GM13976 (cell line): ENCODE measurements around the gene SLC13A2.

Source experiments
- DNase-seq: peaks from one replicate; pipeline ENCODE4 v3.0.0; 2012; ENCODE audit warnings: low spot score
- in situ Hi-C: fragments of 300-500 bp; cut with MboI; formaldehyde crosslinking; loops from one replicate; pipeline ENCODE4 v1.12.0; 2022; ENCODE audit warnings: low sequenced_read_pairs, mixed read lengths, inconsistent platforms; ENCODE audit not compliant: unreplicated experiment
- TF ChIP-seq, protein P1 (sequence below): IDR thresholded peaks from 2 replicates; pipeline ENCODE4 v1.5.1; 2012; ENCODE audit warnings: borderline replicate concordance, mild to moderate bottlenecking; ENCODE audit not compliant: insufficient read depth; ENCODE audit errors: extremely low read depth, missing control alignments, control extremely low read depth

The SLC13A2 gene

DNA sequence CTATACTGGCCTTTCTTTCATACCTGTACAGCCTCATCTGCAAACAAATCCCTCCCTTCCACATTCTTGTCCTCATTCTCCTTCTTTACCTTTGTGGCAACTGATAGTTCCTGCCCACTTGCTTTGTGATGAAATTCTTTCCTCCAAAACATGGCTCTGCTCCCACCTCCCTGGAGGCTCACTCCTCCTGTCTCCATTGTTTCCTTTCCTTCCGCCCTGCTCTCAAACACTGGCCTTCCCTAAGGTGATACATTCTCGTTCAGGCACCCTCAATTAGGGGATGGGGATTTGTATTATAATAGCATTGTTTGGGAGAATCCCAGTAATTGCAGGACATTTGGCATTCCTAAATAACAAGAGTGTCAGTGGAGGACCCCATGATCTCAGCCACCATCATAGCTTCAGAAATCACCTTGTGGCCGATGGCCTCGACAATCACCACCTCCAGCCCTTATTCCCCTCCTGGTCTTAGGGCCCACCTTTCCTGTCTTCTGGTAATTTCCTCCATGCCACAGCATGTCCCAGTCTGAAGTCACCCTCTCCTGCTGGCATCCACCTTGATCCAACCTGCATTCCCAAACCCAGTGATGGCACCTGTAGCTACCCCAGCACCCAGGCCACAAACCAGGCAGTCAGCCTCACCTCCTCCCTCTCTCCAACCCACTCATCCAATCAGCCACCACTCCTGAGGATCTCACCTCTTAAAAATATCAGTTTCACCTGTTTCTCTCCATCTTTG, 71.1 kb downstream of the SLC13A2 start:
- in situ Hi-C loops, result loop anchor here (10.0 kb wide), 1 partner anchor 50 kb away; no protein-coding TSS in a partner anchor
- no peak for DNase-seq
- TF ChIP-seq, protein P1, sequence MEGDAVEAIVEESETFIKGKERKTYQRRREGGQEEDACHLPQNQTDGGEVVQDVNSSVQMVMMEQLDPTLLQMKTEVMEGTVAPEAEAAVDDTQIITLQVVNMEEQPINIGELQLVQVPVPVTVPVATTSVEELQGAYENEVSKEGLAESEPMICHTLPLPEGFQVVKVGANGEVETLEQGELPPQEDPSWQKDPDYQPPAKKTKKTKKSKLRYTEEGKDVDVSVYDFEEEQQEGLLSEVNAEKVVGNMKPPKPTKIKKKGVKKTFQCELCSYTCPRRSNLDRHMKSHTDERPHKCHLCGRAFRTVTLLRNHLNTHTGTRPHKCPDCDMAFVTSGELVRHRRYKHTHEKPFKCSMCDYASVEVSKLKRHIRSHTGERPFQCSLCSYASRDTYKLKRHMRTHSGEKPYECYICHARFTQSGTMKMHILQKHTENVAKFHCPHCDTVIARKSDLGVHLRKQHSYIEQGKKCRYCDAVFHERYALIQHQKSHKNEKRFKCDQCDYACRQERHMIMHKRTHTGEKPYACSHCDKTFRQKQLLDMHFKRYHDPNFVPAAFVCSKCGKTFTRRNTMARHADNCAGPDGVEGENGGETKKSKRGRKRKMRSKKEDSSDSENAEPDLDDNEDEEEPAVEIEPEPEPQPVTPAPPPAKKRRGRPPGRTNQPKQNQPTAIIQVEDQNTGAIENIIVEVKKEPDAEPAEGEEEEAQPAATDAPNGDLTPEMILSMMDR, result no peak

DNA sequence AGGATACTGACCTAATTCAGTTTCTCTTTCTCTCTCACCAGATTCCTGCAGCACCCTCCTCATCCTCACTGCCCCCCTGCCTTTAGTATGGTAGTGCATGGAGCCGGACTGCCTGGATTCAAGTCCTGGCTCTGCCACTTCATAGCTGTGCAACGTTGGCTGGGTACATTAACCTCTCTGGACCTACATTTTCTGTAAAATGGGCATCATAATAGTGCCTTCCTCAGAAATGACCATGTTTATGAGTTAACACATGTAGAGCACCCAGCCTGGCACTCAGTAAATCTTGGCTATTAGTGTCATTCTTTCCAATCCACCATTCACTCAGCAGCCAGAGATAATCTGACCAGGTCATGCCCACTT, 71.7 kb downstream of the SLC13A2 start:
- TF ChIP-seq, protein P1, result no peak
- in situ Hi-C loops, result loop anchor here (10.0 kb wide), 1 partner anchor 50 kb away; no protein-coding TSS in a partner anchor
- no peak for DNase-seq

DNA sequence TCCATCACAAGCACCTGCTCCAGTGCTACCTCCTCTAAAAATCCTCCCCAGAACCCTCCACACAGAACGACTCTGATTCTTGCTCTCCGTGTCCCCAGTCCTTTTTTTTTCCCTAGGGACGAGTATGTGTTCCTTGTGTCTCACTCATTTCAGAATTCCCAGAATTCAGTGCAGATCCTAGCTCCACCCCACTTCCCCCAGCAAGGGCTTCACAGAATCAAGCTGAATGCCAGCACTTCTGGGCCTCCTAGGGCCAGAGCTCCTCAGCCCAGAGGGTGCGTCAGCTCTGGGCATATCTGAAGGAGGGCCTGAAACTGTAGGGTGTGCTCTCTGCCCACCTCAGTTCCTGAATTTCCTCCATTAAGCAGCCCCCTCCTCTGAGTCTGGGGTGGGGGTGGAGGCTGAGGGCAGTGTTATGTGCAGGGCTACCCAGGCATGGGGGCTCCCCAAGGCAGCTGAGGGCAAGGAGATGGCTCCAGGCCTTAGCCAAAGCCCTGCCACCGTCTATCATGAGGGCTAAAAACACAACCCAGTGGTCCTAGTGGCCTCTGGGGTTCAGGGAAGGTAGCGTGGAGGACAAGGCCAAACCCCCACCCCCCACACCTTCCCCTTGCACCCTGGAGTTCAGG, 72.5 kb downstream of the SLC13A2 start:
- no peak for DNase-seq
- TF ChIP-seq, protein P1, result no peak
- in situ Hi-C loops, result loop anchor here (10.0 kb wide), 1 partner anchor 51 kb away; no protein-coding TSS in a partner anchor

DNA sequence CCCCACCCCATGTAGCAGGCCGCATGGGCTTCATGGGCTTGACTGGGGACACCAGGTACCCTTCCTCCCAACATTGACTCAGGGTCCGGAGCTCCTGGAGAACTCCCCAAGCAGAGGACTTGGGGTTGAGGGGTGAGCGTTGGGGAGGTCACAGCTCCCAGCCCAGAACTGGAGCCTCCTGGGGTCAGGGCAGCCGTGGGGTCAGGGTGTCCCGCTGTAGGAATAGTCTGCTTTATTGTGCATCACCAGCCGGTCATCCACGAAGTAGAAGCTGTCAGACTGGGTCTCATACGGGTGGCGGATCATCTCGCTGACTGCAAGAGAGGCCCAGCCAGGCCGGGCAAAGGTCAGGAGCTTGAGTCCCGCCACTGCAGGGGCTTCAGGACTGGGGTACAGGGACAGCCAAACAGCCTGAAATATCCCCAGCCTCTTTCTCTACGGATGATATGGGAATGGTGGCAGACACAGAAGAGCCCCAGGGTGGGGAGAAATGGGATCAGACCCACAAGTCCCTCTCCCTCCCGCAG, 73.7 kb downstream of the SLC13A2 start:
- in situ Hi-C loops, result loop anchor here (10.0 kb wide), 1 partner anchor 52 kb away; no protein-coding TSS in a partner anchor
- no peak for DNase-seq

More for the DNA sequence above, 73.7 kb downstream of the SLC13A2 start:
- TF ChIP-seq, protein P1, result no peak
